GM19043 (cell line): ENCODE data around the gene MYCBPAP.

Experiments used
- ATAC-seq: cut with Tn5 transposase; IDR thresholded peaks from one replicate; pipeline ENCODE4 v1.9.1; 2021; ENCODE audit warnings: low read depth; ENCODE audit not compliant: unreplicated experiment

The MYCBPAP gene

DNA sequence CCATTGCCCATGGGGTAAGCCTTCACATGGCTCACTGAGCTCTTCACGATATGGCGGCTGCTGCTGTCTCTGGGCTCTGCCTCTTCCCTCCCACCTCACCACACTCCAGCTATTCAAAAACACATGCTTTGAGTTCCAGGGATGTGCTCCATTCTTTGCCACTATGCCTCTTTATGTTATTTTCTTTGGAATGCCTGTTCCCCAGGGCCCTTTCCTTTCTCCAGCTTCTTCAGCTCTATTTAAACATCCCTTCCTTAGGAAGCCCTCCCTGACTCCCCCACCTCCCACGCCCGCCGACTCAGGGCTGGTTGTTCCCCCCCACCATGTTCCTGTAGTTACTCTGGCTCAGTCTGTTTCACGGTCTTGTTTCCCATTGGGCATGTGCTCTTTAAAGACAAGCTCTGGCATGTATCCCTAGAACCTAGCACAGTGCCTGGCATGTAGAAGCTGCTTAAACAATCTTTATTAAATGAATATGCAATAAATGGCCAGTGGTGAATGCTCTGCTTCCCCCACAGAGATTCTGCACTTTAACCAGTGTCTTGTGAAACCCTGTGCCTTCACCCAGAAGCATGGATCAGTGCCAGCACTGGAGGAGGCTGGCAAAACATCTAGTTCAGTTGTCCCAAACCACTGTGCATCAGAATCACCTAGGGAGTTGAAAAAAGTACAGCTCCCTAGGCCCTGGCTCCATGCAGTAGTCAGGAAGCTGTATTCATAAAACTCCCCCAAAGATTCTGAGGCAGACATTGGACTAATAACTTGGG lies 6.9 kb downstream of the MYCBPAP start:
- ATAC-seq: no peak

DNA sequence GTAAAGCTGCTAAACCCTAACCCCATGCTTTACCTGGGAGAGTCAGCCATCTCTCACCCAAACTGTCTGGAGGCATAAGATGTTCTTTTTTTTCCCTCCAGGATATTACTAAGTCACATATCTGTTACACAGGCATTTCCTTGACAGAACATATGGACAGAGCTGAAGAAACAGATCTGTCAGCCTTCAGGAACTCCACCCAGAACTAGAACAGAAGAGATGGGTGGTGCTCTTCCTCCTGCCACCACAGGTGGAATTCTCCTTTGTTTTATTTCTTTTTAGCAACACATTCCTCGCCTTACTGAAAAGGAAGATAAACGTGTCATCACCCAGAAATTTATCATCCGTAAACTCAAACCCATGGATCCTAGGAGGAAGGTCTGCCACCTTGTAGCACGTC lies 8.8 kb downstream of the MYCBPAP start:
- no peak for ATAC-seq

DNA sequence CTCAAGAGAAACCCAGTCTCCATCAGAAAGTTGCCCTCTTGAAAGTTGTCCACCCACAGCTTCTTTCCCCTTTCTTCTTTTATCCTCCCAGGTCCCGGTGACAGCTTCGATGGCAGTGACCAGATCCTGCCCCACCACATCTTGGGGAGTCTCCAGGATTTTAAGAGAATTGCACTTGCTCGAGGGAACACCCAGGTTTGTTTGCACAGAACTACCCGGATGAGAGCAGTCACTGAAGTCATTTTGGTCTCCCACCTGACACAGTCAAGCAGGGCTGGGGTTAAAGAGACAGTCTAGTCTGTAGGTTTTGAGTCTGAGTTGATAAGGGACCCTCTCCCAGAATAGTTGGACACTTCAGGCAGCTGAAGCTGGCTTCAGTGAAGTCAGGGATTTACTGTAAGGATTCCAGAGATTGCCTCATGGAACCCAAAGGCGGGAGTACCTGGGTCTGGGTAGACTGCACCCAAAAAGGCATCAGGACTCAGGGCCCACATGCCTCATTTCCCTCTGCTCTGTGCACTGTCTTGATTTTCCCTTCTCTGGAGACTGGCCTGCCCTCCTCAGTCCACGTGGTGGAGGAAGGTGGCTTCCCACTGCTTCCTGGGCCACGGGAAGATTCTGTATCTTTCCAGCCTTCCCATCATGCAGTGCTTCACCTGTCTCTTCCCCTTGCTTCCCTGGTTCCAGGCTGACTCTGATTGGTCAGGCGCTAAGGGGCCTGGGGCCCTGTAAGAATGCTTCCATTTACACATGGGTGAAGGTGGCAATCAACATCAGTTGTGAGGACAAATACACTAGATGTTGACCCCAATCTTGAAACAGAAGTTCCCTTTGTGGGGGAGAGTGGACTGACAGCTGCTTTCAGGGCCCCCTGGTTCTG lies 9.5 kb downstream of the MYCBPAP start:
- ATAC-seq: no peak

DNA sequence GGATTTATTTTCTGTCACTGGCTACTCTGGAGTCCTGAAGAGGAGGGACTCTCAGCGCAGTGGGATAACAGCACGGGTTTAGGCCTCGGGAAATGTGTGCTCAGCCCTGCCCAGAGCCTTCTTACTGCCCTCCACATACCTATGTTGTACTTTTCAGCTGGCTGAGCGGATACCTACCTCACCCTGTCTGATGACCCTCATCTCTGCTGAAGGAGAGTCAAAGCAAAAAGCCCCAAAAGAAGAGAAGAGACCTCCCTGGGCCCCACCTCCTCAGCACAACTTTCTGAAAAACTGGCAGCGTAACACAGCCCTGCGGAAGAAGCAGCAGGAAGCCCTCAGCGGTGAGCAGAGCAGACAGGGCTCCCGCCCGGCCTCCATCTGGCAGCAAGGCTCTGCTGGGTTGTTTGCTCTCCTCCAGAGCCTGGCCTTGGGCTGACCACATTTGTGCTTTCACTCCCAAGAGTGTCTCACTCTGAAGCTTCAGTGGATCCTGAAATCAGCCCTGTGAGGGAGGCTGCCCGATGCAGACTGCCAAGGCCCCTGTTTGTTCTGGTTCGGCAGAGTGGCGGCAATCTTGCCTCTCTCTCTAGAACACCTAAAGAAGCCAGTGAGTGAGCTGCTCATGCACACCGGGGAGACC lies 10.3 kb downstream of the MYCBPAP start:
- no peak for ATAC-seq

DNA sequence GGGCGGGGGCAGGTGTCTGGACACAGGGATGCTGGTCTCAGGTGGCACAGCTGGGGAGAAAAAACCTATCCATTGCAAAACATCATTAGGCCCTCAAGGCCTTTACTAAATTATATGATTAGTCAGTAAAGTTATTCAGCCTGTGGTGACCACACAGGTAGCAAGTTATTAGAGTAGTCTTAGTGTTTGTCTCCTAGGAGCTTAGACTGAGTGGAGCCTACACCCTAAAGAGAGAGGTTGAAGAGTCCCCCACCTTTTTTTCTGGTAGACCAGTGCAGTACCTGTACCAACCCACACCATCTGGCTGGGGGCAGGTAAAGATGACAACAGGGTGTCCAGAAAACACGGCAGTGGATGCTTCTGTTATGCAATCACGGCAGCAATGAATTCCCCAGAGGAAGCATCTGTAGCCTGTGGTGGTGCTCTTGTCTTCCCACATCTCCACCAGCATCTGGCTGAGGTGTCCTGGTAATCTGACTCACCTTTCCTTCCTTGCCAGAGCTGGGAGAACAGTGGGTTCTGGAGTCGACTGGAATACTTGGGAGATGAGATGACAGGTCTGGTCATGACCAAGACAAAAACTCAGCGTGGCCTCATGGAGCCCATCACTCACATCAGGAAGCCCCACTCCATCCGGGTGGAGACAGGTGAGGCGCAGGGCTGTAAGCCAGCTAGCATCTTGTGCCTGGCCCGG lies 11.0 kb downstream of the MYCBPAP start:
- no peak for ATAC-seq

DNA sequence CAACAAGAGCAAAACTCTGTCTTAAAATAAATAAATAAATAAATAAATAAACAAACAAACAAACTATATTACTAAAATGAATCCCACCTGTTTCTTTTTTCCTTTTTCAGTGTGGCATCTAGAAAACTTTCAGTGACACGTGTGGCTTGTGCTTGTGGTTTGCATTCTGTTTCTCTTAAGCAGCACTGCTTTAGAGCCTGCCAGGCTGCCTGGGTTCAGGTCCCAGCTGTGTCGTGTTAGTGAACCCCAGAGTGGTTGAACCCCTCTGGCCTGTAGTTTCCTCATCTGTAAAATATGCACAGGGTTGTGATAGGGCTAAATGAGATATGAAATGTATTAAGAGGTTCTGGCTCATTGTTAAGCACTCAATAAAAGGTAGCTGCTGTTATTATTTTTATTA lies 12.2 kb downstream of the MYCBPAP start:
- ATAC-seq: no peak

DNA sequence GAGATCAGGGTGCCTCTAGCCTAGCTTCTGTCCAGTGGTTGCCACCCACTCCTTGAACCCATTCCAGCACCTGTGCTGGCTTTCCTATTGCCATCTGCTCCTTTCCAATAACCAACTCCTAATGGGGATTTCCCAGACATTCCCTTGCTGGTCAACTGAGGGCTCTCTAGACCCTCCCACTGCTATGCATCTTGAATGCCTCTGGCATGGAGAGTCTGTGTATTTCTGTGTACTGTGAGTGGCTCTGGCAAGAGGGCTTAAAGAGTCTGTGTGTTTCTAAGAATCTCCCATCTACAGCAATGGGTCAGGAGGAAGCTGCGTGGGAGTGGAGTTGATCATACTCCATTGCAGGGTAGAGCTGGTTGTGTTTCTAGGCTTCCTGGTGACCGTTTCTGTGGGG lies 13.3 kb downstream of the MYCBPAP start:
- ATAC-seq: no peak

DNA sequence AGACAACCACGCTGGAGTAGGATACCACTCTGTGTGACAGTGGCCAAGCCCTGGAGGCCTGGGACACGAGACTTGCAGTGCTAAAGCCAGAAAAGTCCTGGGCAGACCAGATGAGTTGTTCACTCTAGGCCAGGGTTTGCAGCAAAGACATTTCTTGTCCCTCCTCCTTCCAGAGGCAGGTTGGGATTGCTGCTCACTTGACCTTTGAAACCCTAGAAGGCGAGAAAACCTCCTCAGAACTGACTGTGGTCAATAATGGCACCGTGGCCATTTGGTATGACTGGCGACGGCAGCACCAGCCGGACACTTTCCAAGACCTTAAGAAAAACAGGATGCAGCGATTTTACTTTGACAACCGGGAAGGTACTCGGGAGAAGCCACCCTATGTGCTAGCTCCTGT lies 14.5 kb downstream of the MYCBPAP start:
- ATAC-seq: no peak

DNA sequence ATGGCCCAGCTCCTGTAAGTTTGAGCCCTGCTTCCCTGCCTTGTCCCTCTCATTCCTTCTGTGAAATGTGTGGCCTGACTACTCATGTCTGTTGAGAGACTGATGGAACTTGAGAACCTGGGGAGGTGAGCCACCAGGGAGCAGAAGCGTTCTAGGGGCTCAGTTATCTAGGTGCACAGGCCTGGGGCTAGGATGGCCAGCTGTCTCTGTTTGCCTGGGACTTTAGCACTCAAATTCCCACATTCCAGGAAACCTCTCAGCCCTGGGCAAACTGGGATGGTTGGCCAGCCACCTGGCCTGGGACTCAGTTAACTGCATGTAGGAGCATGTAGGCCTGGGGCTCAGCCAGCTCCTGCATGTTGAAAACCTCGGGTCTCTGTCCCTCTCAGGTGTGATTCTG lies 15.0 kb downstream of the MYCBPAP start:
- no peak for ATAC-seq

DNA sequence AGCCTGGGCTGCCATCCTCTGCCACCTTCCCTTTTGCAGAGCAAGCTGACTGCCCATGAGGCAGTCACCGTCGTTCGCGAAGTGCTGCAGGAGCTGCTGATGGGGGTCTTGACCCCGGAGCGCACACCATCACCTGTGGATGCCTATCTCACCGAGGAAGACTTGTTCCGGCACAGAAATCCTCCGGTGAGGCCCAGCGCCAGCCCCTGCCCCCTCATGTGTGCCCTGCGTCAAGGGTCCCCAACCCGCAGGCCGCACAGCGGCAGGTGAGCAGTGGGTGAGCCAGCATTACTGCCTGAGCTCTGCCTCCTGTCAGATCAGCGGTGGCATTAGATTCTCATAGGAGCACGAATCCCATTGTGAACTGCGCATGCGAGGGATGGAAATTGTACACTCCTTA lies 16.6 kb downstream of the MYCBPAP start:
- no peak for ATAC-seq

DNA sequence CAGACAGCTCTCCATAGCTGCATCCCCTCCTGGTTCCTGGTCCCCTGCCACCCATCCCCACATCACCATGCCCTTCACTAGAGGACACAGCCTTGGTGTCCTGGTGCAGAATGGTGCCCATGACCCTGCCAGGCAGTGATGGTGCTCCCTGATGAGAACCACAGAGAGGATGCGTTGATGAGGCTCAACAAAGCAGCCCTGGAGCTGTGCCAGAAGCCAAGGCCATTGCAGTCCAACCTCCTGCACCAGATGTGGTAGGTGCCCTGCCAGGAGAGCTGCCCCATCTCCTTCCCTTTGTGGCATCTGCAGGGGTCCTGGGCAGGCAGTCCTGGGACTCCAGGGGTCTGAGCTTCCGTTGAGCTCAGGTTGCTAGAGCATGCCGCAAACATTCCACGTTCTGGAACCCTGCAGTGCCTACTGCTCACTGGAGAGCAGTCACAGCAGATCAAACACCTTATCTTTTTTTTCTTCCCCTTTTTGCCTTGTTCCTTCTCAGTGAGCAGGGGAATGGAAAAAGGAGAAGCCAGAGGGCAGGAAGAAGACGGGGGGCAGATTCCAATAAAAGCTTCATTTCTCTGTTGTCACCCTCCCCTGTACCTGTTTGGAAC lies 19.0 kb downstream of the MYCBPAP start:
- ATAC-seq: no peak

DNA sequence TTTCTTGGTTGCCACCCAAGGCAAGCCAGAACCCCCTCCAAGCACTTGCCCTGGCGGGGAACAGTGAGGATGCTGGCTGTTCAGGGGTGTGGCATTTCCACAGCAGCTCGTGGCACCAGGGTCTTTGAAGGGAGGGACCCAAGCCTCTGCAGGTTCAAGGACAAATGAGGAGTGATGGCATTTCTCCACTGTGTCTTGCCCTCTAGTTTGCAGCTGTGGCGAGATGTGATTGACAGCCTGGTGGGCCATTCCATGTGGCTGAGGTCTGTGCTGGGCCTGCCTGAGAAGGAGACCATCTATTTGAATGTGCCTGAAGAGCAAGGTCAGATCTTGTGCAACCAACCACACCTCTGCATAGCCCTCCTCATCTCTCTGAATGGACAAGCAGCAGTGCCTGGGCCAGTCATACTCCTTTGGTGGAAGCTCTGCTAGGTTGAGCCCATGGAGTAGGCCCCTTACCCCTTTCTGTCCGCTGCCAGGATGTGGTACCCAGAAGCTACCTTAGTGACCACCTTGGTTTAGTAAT lies 19.8 kb downstream of the MYCBPAP start:
- no peak for ATAC-seq

DNA sequence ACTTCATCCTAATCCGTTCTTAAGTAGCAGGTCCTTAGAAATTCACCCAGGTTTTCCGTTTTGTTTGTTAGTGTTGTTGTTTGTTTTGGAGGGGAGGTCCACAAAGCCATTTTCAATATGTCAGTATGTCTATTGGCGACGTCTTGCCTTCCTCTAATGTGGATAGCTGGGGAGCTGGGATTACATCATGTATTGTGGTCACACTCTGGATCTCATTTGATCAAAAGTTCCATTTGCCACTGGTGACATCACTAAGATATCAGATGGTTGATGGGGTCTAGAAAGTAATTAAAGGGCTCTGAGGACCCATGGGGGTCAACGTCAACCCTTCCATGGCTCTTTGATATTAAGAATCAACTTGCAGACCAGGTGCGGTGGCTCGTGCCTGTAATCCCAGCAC lies 21.6 kb downstream of the MYCBPAP start:
- ATAC-seq: no peak

DNA sequence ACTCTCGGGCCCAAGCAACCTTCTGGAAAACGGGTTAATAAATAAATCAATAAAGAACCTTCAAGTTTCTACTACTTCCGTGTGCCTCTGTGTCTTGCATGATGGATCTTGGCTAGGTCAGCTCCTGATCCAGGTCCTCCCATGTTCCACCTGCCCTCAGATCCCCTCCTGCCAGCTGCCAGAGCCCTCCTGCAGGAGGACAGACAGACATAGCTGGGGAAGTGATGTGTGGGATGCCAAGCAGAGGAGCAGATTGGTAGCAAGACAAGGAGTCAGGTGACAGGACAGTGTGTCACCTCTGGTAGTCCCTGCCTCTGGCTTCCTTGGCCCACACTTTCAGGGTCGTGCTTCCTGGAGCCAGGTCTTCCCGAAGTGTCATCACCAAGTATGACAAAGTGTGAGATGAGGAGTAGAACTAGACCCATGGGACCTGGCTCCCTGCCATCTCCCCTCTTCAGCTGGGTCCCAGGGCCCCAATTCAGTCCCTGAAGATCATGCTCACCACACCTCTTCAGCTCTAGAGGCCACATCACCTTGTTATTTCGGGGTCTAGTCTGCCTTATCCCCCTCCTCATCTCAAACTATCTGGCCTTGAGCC lies 23.3 kb downstream of the MYCBPAP start:
- ATAC-seq: no peak

DNA sequence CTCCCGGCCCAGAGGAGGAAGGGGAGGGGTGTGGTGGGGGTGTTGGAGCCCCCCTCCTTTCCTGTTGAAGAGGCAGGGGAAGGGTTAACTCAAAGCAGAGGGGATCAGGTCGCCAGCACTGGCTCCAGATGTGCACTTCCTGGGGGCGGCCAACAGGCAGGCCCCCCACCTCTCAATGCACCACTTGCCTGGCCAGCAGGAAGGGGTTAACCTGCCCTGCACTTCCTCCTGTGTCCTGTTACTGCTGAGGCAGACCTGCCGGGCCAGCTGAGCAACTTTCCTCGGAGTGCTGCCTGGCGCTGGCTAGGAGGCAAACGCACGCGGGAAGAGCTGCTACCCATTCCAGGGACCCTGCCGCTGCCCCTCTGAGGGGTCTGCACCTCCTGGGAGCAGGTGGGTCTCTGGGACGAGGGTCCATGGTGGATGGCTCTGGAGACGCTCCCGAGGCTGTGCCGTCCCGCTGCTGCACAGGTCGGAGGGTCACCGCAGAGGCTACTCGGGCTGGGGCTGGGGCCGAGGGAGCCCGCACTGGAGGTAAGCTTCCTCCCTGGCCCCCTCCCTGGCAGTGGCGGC lies 24.3 kb downstream of the MYCBPAP start, which contains the start of gene EPN3:
Gene EPN3, plus strand, starts transcription at position 284 of the 573 bp plus-strand sequence. CDS start 3,822 bp downstream, outside the sequence.
- no peak for ATAC-seq

DNA sequence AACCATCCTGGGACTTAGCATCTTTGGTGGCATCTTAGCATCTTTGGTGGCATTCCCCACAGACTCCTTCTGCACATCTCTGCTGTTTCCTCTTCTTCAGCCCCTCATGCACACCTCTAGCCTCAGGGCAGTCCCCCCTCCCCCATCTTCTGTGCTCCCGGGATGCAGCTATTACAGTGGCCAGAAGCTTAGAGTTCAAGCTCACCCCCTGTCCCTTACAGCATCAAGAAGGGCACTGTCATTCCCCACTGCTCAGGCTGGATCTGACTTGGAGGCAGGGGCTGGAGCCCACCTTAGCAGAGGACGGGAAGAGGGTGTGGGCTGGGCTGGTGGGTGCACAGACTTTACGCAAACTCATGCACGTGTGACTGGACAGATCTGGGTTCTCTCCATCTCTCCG lies 24.9 kb downstream of the MYCBPAP start:
- no peak for ATAC-seq

DNA sequence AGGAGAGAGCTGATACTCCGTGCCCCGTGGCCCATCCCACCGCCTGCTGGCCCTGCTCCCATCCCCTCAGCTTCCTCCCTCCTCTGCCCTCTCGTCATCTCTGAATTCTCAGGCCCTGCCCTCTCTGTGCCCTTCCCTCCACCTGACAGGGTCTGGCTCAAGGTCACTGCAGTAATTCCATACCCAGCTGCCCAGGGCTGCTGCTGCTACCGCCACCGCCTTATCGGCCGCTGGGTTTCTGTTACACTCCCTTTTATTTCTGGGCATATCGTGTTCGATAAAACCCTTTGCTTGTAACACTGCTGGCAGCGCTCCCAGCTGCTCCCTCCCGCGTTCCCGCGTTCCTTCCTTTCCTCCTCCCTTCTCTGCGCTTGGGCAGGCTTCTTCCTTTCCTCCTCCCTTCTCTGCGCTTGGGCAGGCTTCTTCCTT lies 25.5 kb downstream of the MYCBPAP start:
- no peak for ATAC-seq

DNA sequence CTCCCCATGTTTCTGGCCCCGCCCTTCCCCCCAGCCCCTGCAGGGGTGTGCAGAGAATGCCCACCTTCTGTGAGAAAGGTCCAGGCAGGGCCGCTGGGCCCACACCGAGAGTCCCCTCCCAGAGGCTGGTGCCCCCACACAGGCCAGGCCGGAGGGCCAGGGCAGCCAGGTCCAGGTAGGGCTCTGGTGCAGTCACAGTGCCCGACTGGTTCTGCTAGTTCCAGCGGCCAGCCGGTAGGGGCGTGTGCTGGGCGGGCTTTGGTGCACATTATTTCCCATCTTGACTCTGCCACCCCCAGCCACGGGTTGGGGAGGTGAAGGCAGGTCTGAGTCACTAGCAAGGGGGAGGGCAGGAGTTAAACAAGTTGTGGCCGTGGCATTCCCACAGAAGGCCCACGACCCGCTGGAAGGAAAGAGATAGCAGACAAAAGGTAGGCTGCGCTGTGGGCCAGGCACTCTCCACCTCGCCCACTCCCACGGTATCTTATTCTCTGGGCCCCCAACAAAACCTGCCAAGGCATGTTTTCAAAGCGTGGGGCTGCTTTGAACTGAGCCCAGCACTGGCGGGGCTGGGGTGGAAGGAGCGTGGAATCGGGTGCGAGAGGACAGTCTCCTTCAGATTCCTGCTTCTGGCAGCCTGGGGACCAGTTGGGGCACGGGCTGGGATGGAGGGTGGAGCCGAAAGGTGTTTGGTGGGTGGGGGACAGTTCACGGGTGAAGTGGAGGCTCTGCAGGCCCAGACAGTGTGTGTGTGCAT lies 26.2 kb downstream of the MYCBPAP start:
- ATAC-seq: no peak

DNA sequence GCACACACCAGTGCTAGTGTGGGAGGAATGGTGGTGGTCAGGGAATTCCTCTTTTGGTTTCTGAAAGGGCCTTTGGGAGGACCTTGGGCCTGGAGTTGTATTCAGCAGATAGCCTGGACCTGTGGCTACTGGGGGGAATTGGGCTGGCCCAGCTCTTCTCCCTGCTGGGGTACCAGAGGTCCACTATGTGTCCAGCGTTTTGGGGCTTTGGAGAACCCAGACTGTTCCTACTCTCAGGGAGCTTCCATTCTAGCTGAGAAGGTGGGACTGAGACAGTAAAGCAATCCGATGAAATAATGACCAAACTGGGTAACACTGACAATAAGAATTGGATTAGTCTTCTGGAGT lies 26.7 kb downstream of the MYCBPAP start:
- no peak for ATAC-seq
